Omental fat pad (tissue), 4 donors: ENCODE results near the gene ANKRD26. TPM values are rescaled to one million over a fixed set of nuclear protein-coding genes. Genes with fewer than 3 reads are reported as not detected.

Experiments
- ATAC-seq: fragments of 150-250 bp; one replicate; pipeline ENCODE4 v1.9.1; 2016; ENCODE audit warnings: mild to moderate bottlenecking, moderate library complexity; ENCODE audit not compliant: low FRiP score
- DNase-seq: peaks from one replicate; pipeline ENCODE4 v3.0.0-alpha.2; 2019; ENCODE audit warnings: low spot score
- CTCF ChIP-seq, 3 donors: fragments of 450-650 bp; IDR thresholded peaks; one replicate each; pipeline ENCODE4 v1.5.1; 2016 to 2017; ENCODE audit warnings: antibody characterized with exemption in 3 of 3, mild to moderate bottlenecking in 3 of 3, moderate library complexity in 2 of 3
- total RNA-seq, 4 donors: library from RNA; depleted of rRNA; stranded (reverse); fragments of >200 nt; gene quantifications; one replicate each; pipeline ENCODE4 v1.1.0, GENCODE V29; 2016

Gene ANKRD26
- total RNA-seq, 4 donors from 2014 or later, result 3.4 to 9.1 (median 6.0) TPM

GRCh38 chr10:26981232-26981824 is 119.0 kb downstream of the ANKRD26 start:
- ATAC-seq, result no peak
- DNase-seq, result no peak

GRCh38 chr10:26978519-26978918 is 121.8 kb downstream of the ANKRD26 start:
- ATAC-seq, result no peak
- TF ChIP-seq CTCF (IDR thresholded peaks at IDR 0.05), result no peak
- DNase-seq, result no peak

More at GRCh38 chr10:26981232-26981824, 119.0 kb downstream of the ANKRD26 start:
- no peak for TF ChIP-seq CTCF (IDR thresholded peaks at IDR 0.05)

- ATAC-seq (no peak), DNase-seq (no peak)
- TF ChIP-seq CTCF (IDR thresholded peaks at IDR 0.05), result no peak
Observed at GRCh38 chr10:26977635-26978034, 122.7 kb downstream of the ANKRD26 start.

- ATAC-seq (no peak), DNase-seq (no peak)
- TF ChIP-seq CTCF (IDR thresholded peaks at IDR 0.05), result no peak
Observed at GRCh38 chr10:26970667-26971066, 129.6 kb downstream of the ANKRD26 start.

DNA sequence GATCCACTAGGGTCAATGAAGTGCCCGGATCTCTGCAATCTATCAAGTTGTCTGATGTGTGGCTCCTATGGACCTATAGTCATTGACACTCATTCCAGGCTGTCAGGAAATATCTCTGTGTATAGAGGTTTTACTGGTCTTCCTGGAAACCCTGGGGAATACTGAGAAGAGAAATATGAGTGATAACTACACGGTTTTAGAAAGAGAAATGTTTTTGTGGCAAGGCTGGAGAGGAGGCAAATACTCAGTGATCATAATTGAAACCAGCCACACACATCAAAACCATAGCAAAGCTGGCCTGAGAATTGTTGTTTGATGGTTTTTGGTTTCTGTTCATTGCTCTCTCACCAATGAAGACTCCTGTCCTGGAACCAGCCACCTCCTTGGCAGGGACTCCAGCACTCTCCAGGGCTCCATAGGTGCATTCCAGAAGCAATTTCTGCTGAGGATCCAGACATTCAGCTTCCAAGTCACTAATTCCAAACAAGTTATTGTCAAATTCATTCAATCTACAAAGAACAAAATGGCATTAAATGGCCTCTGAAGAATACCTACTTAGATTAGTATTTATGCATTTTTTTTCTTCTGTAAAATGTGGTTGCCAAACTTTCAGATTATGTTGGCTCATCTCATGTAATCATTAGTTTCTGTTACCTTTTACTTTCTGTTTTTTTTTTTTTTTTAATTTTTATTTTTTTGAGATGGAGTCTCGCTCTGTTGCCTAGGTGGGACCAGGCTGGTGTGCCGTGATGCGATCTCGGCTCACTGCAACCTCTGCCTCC is 131.0 kb downstream of the ANKRD26 start:
- no peak for TF ChIP-seq CTCF (IDR thresholded peaks at IDR 0.05)
- ATAC-seq, result no peak
- no peak for DNase-seq

GRCh38 chr10:26962835-26963234 is 137.5 kb downstream of the ANKRD26 start:
- ATAC-seq (no peak), DNase-seq (no peak)
- TF ChIP-seq CTCF (IDR thresholded peaks at IDR 0.05), result no peak

GRCh38 chr10:26960308-26960707 is 140.0 kb downstream of the ANKRD26 start:
- no peak for ATAC-seq
- no peak for TF ChIP-seq CTCF (IDR thresholded peaks at IDR 0.05)
- DNase-seq, result no peak
